Stimulated activated naive CD4-positive, alpha-beta T cell (primary cell): Measurements from ENCODE around the gene RASGRP3.
"Not testable (repeated sequence)": the region's sequence is repeated elsewhere in the genome, so short reads cannot be mapped to it uniquely, and the experiment has no call there.

Experiments
- DNase-seq, 6 experiments: peaks; one replicate each; lab custom pipeline; 2025; lab: John Stamatoyannopoulos, UW

Gene RASGRP3, protein sequence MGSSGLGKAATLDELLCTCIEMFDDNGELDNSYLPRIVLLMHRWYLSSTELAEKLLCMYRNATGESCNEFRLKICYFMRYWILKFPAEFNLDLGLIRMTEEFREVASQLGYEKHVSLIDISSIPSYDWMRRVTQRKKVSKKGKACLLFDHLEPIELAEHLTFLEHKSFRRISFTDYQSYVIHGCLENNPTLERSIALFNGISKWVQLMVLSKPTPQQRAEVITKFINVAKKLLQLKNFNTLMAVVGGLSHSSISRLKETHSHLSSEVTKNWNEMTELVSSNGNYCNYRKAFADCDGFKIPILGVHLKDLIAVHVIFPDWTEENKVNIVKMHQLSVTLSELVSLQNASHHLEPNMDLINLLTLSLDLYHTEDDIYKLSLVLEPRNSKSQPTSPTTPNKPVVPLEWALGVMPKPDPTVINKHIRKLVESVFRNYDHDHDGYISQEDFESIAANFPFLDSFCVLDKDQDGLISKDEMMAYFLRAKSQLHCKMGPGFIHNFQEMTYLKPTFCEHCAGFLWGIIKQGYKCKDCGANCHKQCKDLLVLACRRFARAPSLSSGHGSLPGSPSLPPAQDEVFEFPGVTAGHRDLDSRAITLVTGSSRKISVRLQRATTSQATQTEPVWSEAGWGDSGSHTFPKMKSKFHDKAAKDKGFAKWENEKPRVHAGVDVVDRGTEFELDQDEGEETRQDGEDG

DNA sequence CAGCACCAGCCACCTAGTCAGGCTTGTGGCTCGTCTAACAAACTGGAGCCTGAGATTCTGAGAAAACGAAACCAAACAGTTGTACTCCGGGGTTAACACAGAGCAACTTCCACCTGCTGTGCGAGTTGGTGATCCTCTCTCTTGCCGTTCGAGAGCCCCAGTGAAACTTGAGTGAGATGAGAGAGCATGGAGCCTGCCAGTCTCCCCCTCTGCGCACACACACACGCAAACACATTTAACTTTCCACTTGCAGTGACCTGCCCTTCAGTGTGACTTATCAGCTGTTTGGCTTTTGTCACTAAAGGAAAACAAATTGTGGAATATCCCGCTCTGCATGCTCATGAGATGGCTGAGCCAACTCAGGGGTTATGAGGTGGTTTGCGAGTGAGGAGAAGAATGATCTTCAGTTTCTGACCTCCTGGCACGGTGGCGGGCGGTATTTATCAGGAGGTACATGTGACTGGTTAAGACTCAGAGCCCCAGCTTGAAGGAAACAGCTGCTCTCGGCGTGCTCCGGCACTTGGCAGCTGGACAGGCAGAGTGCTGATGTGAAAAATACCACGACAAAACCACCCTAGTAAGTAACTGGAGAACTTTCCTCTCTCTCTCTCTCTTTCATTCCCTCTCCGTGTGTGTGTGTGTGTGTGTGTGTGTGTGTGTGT, at the start of gene RASGRP3:
Gene RASGRP3, plus strand, starts transcription at position 519 of the 662 bp plus-strand sequence. CDS start 38,488 bp downstream, outside the sequence.
- DNase-seq = peak; percentile 42 to 94 (median 72)

DNA sequence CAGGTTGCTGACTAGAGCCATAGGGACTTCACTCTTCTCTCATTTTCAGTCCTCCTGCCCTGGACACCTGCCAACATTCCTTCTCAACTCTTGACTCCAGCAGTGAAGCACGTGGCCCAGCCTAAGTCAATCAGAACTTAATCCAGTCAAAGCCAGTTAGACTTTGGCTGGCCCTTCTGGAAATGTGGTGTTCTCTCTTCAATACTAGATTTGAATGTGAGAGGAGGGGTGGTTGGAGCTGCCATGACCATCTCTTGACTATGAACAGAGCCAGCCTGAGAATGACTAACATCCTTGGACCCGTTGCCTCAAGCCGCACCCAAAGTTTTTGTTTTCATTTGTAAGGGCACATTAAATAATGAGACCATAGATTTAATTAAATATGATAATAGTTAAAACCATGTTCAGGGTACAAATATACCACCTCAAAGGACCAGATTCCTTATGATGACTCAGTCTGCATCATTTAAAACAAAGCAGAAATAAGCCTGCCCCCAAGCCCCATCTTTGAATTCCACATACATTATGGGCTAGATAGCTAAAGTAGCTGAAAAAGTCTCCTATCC, 49.7 kb upstream of the RASGRP3 start:
- DNase-seq = no peak

GRCh38 chr2:33430077-33430476, 46.4 kb upstream of the RASGRP3 start:
- DNase-seq = no peak

GRCh38 chr2:33430856-33431255, 45.6 kb upstream of the RASGRP3 start:
- no peak for DNase-seq

- DNase-seq = no peak
Measured at GRCh38 chr2:33432871-33433270, 43.6 kb upstream of the RASGRP3 start.

- DNase-seq = no peak
Measured at GRCh38 chr2:33433279-33434235, 42.9 kb upstream of the RASGRP3 start.

- DNase-seq = no peak
Measured at GRCh38 chr2:33435518-33435917, 40.9 kb upstream of the RASGRP3 start.

DNA sequence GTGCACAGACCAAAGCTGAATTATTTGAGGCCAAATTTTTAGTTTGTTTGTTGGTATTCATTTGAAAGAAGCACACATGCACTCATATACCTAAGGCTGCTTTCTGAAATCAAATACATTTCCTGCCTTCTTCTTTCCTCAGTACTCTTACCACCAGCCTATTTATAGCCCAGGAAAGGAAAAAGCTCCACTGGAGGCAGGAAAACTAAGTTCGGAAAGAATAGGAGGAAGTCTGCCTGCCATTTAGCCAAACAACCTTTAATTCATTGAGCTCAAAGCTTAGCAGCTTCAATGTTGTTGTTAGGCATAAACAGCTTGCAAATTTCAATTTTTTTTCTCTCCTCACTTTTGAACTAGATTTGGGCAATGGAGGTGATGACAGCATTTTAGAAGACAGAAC, 40.4 kb upstream of the RASGRP3 start:
- DNase-seq = no peak

DNA sequence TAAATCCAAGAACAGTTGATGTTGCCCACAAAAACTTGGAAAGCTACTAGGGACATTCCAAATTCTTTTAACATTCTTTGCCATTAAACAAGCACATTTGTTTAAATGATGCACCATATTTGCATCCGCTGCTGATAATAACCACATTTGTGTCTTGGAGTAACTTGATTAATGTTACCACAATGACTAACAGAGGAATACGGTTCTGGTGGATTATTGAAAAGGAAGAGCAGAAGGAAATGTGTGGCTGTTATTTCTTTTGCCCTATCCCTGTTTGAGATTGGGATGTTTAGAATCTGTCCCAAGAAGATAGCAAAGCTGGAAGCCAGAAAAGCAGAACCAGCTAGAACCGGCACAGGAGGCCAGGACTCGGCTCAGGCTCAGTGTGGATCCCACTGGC, 39.2 kb upstream of the RASGRP3 start:
- no peak for DNase-seq

DNA sequence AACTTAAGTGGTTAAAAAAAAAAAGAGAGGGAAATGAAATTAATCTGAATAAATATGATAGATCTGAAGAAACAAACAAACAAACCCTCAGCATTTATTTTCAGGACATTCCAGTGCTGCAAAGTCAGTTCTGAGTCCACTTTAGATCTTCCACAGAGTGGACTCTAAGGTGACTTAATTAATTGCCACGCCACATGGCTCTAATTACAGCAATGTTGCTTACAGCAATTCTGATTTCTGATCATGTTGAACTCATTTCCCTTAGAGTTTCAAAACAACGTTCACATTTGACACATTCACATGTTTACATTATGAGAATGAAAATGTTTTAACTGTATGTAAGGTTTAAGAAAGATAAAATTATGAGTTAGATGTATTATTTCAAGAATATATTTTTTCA, 38.6 kb upstream of the RASGRP3 start:
- no peak for DNase-seq

GRCh38 chr2:33441235-33441810, 35.1 kb upstream of the RASGRP3 start:
- DNase-seq = peak in 1 of 6 experiments; percentile 4

- not testable (repeated sequence) for DNase-seq
Measured at GRCh38 chr2:33442052-33442451, 34.4 kb upstream of the RASGRP3 start.

- DNase-seq = no peak
Measured at GRCh38 chr2:33442528-33443079, 33.8 kb upstream of the RASGRP3 start.

GRCh38 chr2:33443274-33443829, 33.1 kb upstream of the RASGRP3 start:
- DNase-seq = no peak

GRCh38 chr2:33444967-33445366, 31.5 kb upstream of the RASGRP3 start:
- no peak for DNase-seq

DNA sequence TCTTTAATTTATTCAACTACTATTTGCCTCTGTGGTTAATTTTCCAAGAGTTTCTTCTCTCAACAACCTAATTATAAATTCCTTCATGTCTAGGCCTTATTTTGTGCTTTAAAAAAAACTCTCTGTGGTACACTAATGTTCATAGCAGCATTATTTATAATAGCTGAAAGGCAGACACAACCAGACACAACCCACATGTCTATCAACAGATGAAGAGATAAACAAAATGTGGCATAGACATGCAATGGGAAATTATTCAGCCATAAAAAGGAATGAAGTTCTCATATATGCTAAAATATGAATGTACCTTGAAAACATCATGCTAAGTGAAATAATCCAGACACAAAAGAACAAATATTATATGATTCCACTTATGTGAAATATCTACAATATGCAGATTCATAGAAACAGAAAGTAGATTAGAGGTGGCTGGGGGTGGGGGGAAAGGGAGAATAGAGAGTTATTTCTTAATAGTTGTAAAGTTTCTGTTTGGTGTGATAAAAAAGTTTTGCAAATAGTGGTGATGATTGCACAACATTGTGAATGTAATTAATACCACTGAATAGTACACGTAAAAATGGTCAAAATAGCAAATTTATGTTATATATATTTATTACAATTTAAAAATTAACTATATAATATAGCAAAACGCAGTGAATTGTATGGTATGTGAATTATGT, 28.1 kb upstream of the RASGRP3 start:
- DNase-seq = no peak

- no peak for DNase-seq
Measured at GRCh38 chr2:33451214-33451613, 25.2 kb upstream of the RASGRP3 start.

DNA sequence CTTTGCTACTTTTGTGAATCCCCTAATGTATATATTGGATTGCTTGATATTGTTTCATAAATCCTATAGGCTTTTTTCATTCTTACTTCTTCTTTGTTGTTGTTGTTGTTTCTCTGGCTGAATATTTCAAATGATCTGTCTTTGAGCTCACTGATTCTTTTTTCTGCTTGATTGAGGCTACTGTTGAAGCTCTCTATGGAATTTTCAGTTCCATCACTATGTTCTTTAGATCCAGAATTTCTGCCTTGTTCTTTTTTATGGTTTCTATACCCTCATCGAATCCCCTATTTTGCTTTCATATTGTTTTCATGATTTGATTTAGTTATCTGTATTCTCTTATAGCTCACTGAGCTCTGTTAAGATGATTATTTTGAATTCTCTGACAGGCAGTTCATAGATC, 24.6 kb upstream of the RASGRP3 start:
- no peak for DNase-seq

GRCh38 chr2:33452545-33452944, 23.9 kb upstream of the RASGRP3 start:
- no peak for DNase-seq
